Esophagus squamous epithelium (tissue), 4 donors: Measurements from ENCODE around the gene BABAM1.

Experiments used
- POLR2A ChIP-seq, 4 donors: fragments of 450-650 bp; IDR thresholded peaks; one replicate each; pipeline ENCODE4 v1.6.1; 2017; ENCODE audit warnings: antibody characterized with exemption in 4 of 4, mild to moderate bottlenecking in 4 of 4, moderate library complexity in 3 of 4
- TF ChIP-seq, protein P1 (sequence below), 6 experiments: fragments of 450-650 bp in 4 of 6; fragments of 200-600 bp in 2 of 6; sonication (generic) in 2 of 6; IDR thresholded peaks; one replicate each; pipeline ENCODE4 v1.5.1; 2016 to 2019; ENCODE audit warnings: antibody characterized with exemption in 6 of 6, mild to moderate bottlenecking in 4 of 6, moderate library complexity in 4 of 6

GRCh38 chr19:17245535-17245984 is 21.7 kb upstream of the BABAM1 start, which contains the start of gene NR2F6:
- TF ChIP-seq, protein P1, sequence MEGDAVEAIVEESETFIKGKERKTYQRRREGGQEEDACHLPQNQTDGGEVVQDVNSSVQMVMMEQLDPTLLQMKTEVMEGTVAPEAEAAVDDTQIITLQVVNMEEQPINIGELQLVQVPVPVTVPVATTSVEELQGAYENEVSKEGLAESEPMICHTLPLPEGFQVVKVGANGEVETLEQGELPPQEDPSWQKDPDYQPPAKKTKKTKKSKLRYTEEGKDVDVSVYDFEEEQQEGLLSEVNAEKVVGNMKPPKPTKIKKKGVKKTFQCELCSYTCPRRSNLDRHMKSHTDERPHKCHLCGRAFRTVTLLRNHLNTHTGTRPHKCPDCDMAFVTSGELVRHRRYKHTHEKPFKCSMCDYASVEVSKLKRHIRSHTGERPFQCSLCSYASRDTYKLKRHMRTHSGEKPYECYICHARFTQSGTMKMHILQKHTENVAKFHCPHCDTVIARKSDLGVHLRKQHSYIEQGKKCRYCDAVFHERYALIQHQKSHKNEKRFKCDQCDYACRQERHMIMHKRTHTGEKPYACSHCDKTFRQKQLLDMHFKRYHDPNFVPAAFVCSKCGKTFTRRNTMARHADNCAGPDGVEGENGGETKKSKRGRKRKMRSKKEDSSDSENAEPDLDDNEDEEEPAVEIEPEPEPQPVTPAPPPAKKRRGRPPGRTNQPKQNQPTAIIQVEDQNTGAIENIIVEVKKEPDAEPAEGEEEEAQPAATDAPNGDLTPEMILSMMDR (IDR thresholded peaks at IDR 0.05): no peak
- peak in 1 of 4 donors; percentile 20 for TF ChIP-seq POLR2A (IDR thresholded peaks at IDR 0.05)
